K562 (cell line): ENCODE data around the gene EML5.

Experiments
- CBX3 ChIP-seq, 2 experiments: IDR thresholded peaks; 1 replicate in 1 of 2; 2 replicates in 1 of 2; pipeline ENCODE4 v1.6.1; 2012; ENCODE audit warnings: inconsistent platforms in 2 of 2, low read length in 2 of 2, borderline replicate concordance in 1 of 2, control low read depth in 1 of 2
- CREM ChIP-seq: IDR thresholded peaks from 2 replicates; pipeline ENCODE4 v1.6.1; 2014; ENCODE audit warnings: antibody characterized with exemption, low read depth
- FOXJ3 ChIP-seq: sonication (generic); formaldehyde crosslinking; IDR thresholded peaks from 2 replicates; pipeline ENCODE4 v1.4.0; 2020; ENCODE audit warnings: mild to moderate bottlenecking, missing genetic modification reagents
- NFE2L1 ChIP-seq: fragments of 450-650 bp; IDR thresholded peaks from 2 replicates; pipeline ENCODE4 v1.6.1; 2016; ENCODE audit warnings: missing genetic modification characterization, low read depth, mild to moderate bottlenecking, missing compliant biosample characterization, moderate library complexity, borderline replicate concordance
- NFYB ChIP-seq: IDR thresholded peaks from 2 replicates; pipeline ENCODE4 v1.6.1; 2011; ENCODE audit warnings: mild to moderate bottlenecking, moderate library complexity; ENCODE audit not compliant: insufficient read length; ENCODE audit errors: extremely low read depth
- NR3C1 ChIP-seq: sonication (generic); formaldehyde crosslinking; IDR thresholded peaks from 2 replicates; pipeline ENCODE4 v1.8.1; 2022; ENCODE audit warnings: missing genetic modification reagents
- TCF7L2 ChIP-seq: fragments of 150-350 bp; IDR thresholded peaks from 2 replicates; pipeline ENCODE4 v1.6.1; 2016; ENCODE audit warnings: low read depth, mild to moderate bottlenecking, low read length, moderate library complexity
- ZNF551 ChIP-seq: fragments of 250-450 bp; sonication (Bioruptor Pico); IDR thresholded peaks from 2 replicates; pipeline ENCODE4 v1.5.0; 2021; ENCODE audit warnings: mild to moderate bottlenecking, moderate library complexity
- ZNF778 ChIP-seq: fragments of 450-650 bp; formaldehyde crosslinking; IDR thresholded peaks from 2 replicates; pipeline ENCODE4 v1.4.0; 2020; ENCODE audit warnings: mild to moderate bottlenecking, moderate library complexity
- ZNF785 ChIP-seq: fragments of 250-450 bp; sonication (Bioruptor Pico); IDR thresholded peaks from 2 replicates; pipeline ENCODE4 v1.4.0; 2020; ENCODE audit warnings: mild to moderate bottlenecking
- TF ChIP-seq, protein P1 (sequence below), 2 experiments: fragments of 450-650 bp in 1 of 2; sonication (generic) in 1 of 2; formaldehyde crosslinking in 1 of 2; IDR thresholded peaks in 1 of 2; conservative IDR thresholded peaks in 1 of 2; 2 replicates each; pipeline versions ENCODE4 v1.6.1 to v1.8.1; 2016 to 2023; ENCODE audit warnings: mild to moderate bottlenecking in 2 of 2, moderate library complexity in 2 of 2, inconsistent platforms in 1 of 2, missing genetic modification reagents in 1 of 2
- TF ChIP-seq, protein P2 (sequence below), 3 experiments: IDR thresholded peaks in 2 of 3; conservative IDR thresholded peaks in 1 of 3; 2 replicates each; pipeline ENCODE4 v1.5.1; 2011 to 2012; ENCODE audit warnings: low read length in 3 of 3, mild to moderate bottlenecking in 3 of 3, control low read depth in 2 of 3, improper control_type of control experiment in 1 of 3, inconsistent platforms in 1 of 3, low read depth in 1 of 3, mixed read lengths in 1 of 3, moderate library complexity in 1 of 3; ENCODE audit not compliant: insufficient read depth in 2 of 3
- TF ChIP-seq, protein P3 (sequence below): IDR thresholded peaks from 2 replicates; pipeline ENCODE4 v1.6.1; 2012; ENCODE audit warnings: low read depth, low read length, improper control_type of control experiment, borderline replicate concordance
- TF ChIP-seq, protein P4 (sequence below): fragments of 450-650 bp; IDR thresholded peaks from 2 replicates; pipeline ENCODE4 v1.6.1; 2016; ENCODE audit warnings: antibody characterized with exemption

DNA sequence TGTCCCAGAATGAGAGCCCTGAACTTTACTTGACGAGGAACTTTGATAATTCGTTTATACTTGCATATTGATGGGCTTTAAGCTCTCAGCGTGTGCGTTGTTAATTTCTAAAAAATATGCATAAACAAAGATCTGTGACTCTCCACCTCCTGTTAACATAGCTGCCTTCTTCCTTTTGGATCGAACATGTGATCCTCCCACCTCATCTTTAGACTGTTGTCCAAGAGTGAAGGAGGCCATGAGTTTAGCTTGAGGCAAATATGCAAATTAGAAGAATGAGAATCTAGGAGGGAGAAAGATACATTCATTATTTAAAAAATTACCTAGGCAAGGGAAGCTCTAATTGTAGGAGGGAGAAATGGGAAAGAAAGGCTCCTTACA is 32.3 kb upstream of the EML5 start:
- TF ChIP-seq CBX3 (IDR thresholded peaks at IDR 0.05; ENCODE audit: borderline replicate concordance in 1 of 2, low read length in 2 of 2) (no peak), NFE2L1 (tag) (no peak), ZNF785 (CRISPR knock-in tag) (no peak), NFYB (no peak), CREM (no peak), TCF7L2 (no peak), ZNF551 (CRISPR knock-in tag) (no peak), NR3C1 (CRISPR knock-in tag) (no peak), FOXJ3 (no peak), ZNF778 (no peak)
- TF ChIP-seq, protein P1, sequence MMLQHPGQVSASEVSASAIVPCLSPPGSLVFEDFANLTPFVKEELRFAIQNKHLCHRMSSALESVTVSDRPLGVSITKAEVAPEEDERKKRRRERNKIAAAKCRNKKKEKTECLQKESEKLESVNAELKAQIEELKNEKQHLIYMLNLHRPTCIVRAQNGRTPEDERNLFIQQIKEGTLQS (IDR thresholded peaks at IDR 0.05) = no peak
- TF ChIP-seq, protein P1 (CRISPR knock-in tag; conservative IDR thresholded peaks at IDR 0.05) = no peak
- TF ChIP-seq, protein P2, sequence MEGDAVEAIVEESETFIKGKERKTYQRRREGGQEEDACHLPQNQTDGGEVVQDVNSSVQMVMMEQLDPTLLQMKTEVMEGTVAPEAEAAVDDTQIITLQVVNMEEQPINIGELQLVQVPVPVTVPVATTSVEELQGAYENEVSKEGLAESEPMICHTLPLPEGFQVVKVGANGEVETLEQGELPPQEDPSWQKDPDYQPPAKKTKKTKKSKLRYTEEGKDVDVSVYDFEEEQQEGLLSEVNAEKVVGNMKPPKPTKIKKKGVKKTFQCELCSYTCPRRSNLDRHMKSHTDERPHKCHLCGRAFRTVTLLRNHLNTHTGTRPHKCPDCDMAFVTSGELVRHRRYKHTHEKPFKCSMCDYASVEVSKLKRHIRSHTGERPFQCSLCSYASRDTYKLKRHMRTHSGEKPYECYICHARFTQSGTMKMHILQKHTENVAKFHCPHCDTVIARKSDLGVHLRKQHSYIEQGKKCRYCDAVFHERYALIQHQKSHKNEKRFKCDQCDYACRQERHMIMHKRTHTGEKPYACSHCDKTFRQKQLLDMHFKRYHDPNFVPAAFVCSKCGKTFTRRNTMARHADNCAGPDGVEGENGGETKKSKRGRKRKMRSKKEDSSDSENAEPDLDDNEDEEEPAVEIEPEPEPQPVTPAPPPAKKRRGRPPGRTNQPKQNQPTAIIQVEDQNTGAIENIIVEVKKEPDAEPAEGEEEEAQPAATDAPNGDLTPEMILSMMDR (IDR thresholded peaks at IDR 0.05 in 2 of 3, conservative IDR thresholded peaks at IDR 0.05 in 1 of 3; ENCODE audit: insufficient read depth in 2 of 3, low read depth in 1 of 3, low read length in 3 of 3) = no peak
- TF ChIP-seq, protein P3, sequence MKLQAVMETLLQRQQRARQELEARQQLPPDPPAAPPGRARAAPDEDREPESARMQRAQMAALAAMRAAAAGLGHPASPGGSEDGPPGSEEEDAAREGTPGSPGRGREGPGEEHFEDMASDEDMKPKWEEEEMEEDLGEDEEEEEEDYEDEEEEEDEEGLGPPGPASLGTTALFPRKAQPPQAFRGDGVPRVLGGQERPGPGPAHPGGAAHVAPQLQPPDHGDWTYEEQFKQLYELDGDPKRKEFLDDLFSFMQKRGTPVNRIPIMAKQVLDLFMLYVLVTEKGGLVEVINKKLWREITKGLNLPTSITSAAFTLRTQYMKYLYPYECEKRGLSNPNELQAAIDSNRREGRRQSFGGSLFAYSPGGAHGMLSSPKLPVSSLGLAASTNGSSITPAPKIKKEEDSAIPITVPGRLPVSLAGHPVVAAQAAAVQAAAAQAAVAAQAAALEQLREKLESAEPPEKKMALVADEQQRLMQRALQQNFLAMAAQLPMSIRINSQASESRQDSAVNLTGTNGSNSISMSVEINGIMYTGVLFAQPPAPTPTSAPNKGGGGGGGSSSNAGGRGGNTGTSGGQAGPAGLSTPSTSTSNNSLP = no peak
- TF ChIP-seq, protein P4, sequence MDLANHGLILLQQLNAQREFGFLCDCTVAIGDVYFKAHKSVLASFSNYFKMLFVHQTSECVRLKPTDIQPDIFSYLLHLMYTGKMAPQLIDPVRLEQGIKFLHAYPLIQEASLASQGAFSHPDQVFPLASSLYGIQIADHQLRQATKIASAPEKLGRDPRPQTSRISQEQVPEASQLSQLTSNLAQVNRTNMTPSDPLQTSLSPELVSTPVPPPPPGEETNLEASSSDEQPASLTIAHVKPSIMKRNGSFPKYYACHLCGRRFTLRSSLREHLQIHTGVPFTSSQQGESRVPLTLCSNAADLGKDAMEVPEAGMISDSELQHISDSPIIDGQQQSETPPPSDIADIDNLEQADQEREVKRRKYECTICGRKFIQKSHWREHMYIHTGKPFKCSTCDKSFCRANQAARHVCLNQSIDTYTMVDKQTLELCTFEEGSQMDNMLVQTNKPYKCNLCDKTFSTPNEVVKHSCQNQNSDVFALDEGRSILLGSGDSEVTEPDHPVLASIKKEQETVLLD = no peak
